SK-N-SH treated with all-trans-retinoic acid at 6 μM for 48 hours (cell line): ENCODE data around the gene TMEM229A.

Experiments used
- PATZ1 ChIP-seq: fragments of 250-450 bp; sonication (Bioruptor Pico); IDR thresholded peaks from 2 replicates; pipeline ENCODE4 v1.8.0; 2020; ENCODE audit warnings: mild to moderate bottlenecking, moderate library complexity, borderline replicate concordance
- TOX ChIP-seq: fragments of 250-450 bp; sonication (Bioruptor Pico); IDR thresholded peaks from 2 replicates; pipeline ENCODE4 v1.8.0; 2021; ENCODE audit warnings: mild to moderate bottlenecking, moderate library complexity, borderline replicate concordance
- ZFP3 ChIP-seq: fragments of 250-450 bp; sonication (Bioruptor Pico); IDR thresholded peaks from 2 replicates; pipeline ENCODE4 v1.5.0; 2020; ENCODE audit warnings: mild to moderate bottlenecking, moderate library complexity
- ZNF8 ChIP-seq: fragments of 450-650 bp; formaldehyde crosslinking; IDR thresholded peaks from 2 replicates; pipeline ENCODE4 v1.5.0; 2020; ENCODE audit warnings: mild to moderate bottlenecking, moderate library complexity

GRCh38 chr7:124057872-124058271 is 25.0 kb upstream of the TMEM229A start:
- TF ChIP-seq ZFP3, result no peak
- TF ChIP-seq PATZ1 (CRISPR knock-in tag), result no peak
- no peak for TF ChIP-seq TOX
- no peak for TF ChIP-seq ZNF8 (CRISPR knock-in tag)
